Right hindlimb (tissue), 1 donor: Measurements from ENCODE around the gene FAM163B.

Experiments used
- DNase-seq: peaks from one replicate; pipeline ENCODE4 v3.0.0-alpha.2; 2018

Gene FAM163B

DNA sequence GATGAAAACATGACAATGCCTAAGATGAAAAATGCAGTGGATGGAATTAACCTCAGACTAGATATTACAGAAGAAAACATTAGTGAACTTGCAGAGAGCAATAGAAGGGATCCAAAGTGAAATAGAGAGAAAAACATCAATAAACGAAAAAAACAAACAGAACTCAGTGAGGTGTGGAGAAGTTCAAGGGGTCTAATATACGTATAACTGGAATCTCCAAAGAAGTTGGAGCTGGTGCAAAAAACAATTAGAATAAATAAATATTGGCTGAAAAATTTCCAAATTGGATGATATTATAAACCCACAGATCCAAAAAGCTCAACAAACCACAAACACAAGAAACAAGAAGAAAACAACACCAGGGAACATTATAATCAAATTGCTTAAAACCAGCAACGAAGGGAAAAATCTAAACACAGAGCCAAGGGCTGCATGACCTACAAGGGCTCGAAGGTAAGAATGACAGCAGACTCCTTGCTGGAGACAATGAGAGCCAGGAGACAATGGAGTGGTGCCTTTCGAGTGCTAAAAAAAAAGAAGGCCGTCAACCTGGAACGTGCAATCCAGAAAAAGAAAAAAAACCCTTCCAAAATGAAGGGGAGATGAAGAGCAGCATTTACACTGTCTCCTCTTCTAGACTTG, 11.8 kb downstream of the FAM163B start:
- no peak for DNase-seq

GRCh38 chr9:133595910-133596309, 13.3 kb downstream of the FAM163B start:
- DNase-seq = no peak

GRCh38 chr9:133594310-133594709, 14.9 kb downstream of the FAM163B start:
- DNase-seq = no peak

- DNase-seq = no peak
Measured at GRCh38 chr9:133593587-133594253, 15.5 kb downstream of the FAM163B start.

- DNase-seq = no peak
Measured at GRCh38 chr9:133592731-133593409, 16.3 kb downstream of the FAM163B start.

- DNase-seq = no peak
Measured at GRCh38 chr9:133591985-133592384, 17.2 kb downstream of the FAM163B start.

DNA sequence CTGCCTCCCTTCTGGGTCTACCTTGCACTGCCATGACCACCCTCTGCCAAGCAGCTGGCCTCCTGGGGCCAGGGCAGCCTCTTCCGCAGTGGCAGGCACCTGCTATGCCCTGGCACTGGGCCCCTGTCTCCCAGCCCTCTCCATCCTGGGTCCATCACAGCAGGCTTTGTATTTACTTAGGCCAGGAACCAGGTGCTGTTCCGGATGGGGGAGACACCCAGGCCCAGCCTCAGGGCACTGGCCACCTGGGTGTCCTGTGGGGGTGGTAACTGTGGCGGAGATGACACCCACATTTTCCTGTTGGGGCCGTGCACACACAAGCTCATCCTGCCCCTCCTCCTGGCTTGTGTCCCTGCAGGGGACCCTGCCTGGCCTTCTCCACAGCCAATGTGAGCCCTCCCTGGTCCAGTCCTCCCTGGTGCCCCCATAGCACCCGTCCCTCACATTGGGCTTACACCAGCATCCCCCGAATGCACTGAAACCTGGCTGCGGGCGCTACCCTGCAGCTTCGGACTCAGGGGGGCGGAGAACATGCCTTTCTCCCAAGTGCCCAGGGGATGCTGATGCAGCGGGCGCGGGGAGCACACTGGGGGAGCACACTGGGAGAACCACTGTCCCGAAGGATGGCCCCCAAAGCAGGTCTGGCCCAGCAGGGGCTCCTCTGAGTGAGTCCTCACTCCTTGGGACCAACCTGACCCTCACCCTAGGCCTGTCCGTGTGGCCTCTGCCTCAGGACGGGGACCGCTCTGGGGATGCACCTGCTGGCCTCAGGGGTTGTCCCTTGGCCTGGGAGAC, 17.9 kb downstream of the FAM163B start:
- DNase-seq = no peak

- DNase-seq = no peak
Measured at GRCh38 chr9:133590231-133590855, 18.8 kb downstream of the FAM163B start.

DNA sequence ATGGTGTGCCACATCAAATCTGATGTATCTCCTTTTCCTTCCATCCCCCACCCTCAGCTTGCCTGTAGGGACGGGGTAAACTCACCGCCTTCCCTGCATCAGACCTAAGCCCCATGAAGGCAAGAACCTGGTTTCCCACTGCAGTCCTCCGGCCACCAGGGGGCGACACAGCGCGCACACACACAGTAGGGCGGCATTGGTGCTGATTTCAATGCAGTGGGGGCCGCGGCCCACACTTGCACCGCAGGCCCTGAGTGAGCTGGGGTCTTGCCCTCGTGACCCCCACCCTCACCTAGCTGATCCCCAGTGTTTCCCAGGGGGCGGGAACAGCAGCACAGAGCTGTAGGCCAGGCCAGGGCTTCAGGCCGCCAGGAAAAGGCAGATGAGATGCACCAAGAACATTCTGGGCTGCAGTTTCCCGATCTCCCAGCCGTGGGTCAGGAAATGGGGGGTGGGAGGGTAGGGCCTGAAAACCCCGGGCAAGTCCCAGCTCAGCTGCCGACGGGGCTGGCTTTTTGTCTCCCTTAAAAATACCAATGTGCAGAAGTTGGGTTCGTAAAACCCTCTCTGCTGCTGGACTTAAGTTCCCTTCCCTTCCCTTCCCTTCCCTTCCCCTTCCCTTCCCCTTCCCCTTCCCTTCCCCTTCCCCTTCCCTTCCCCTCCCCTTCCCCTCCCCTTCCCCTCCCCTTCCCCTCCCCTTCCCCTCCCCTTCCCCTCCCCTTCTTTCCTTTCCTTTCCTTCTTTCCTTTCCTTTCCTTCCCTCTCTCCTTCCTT, 19.5 kb downstream of the FAM163B start:
- DNase-seq = no peak

DNA sequence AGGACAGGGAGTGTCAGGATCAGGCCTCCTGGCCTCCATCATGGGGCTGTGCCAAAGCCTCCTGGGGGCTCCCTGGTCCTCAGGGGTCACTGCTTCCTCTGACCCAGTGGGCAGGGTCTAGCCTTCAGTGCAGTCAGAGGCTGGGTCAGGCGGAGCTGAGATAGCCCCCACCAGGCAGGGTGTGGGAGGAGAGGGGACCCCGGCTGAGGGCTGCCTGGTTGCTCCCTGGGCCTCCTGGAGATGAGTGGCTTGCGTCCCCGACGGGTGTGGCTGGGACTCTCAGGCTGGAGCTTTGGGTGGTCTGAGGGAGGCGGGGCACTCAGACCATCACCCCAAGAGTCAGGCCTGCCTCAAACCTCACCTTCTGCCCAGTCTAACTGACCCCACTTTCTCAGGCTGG, 21.7 kb downstream of the FAM163B start:
- DNase-seq = no peak

DNA sequence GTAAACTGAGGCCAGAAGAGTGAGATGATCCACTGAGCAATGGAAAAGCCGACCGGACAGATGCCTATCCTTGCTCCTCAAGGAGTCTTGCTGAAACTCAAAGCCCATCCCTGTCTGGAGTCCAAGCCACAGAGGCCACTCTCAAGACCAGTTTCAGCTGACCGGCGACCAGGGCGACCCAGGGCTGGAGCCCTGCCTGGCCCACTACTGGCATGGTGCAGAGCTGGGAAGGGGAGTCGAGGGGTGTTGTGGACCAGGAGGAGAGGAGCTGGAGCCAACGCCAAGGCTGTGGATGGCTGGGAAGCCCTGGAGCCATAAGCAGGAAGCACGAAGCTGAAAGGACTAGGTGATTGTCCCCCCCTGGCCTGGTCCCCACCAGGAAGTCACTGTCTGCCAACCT, 22.1 kb downstream of the FAM163B start:
- no peak for DNase-seq

- DNase-seq = no peak
Measured at GRCh38 chr9:133585481-133586351, 23.5 kb downstream of the FAM163B start.

DNA sequence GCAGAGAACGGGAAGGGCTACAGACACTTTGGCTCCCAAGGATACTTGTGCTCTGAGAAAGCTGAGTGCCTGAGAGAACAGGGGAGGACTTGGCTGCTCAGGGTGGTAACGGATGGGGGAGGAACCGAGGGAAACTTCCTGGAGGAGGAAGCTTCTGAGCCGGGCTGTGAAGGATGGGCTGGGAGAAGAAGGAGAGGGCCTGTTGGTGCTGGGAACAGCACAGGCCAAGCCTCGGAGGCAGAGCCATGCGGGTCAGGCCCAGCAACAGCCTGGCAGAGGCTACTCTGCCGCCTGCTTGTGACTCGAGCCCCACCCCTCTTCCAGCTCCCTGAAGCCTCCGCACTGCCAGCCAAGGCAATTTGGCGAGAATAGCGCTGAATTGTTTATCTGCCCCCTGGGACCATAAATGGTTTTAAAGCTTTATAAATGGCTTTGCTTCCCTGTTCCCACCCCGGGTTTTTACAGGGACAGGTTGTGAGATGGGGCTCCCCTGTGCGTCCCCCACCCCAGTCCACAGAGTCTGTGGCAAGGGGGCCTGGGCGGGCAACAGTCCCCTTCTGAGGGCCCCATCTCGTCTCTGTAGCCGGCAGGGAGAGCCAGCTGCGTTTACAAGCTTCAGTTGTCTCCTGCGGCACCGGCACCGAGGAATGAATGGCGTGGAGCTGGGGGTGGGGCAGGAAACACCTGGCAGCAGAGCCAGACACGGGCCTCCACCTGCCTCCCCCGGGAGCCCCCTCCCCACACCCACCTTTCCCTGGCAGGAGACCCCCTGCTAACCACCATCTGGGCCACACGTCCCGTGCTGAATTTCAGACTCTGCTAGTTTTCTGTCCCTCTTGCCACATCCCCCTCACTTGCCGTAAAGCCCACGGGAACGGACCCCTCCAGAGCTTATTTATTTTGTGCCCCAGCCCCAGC, 24.4 kb downstream of the FAM163B start:
- DNase-seq = no peak

GRCh38 chr9:133584167-133584558, 25.0 kb downstream of the FAM163B start:
- DNase-seq = no peak

- no peak for DNase-seq
Measured at GRCh38 chr9:133583586-133583985, 25.6 kb downstream of the FAM163B start.

- DNase-seq = no peak
Measured at GRCh38 chr9:133583111-133583510, 26.1 kb downstream of the FAM163B start.

- no peak for DNase-seq
Measured at GRCh38 chr9:133582501-133583045, 26.6 kb downstream of the FAM163B start.

DNA sequence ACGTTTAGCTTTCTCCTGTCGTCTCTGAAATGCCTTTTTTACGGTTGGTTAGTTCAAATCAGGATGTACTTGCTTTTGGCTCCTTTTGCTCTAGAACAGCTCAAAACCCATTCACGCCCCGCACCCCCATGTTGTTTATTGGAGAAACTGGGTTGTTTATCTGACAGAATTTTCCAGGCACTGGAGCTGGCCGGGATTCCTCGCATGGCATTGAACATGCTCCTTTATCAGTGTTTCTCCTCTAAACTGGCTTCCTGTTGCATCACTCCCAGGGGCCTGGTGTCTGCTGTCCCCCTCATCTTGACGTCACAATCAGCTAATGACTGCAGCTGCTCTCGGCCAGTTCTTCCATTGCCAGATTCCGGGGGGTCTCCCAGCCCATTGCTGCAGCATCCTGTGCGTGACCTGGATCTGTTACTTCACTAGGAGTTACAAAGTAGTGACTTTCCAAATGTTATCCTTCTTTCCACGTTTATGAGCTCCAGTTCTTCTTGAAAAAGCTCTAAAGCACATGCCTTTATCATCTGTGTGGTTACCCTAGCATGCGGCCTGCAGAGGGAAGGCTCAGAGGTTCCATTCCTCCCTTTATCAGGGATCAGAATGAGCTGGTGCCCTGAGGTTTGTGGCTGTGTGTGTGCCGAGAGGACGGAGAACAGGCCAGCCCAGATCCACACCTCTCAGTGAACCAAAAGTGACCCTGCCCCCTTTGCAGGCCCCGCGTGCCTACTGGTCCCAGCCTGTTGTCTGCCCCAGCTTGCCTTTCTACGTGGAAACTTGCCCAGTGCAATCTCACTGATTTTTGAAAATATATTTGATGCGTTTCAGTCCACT, 27.5 kb downstream of the FAM163B start:
- no peak for DNase-seq

DNA sequence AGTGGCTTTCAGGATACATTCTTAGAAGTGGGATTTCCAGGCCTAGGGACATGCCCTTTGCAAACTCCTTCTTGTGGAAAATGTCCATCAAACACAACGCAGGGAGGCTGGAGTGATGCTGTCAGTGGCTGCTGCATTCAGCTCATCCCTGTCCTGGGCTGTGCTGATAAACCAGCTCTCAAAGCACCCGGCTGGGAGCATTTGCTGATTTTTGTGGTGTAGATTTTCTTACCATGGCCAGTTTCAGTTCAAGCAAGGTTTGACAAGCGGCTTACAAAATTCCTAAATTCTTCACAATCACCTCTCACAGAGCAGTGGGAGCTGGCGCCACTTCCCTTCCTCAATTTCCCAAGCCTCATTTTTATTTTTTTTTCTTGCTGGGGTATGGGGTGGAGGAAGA, 28.2 kb downstream of the FAM163B start:
- no peak for DNase-seq
